HG02571 (cell line): ENCODE data around the gene RAB40B.
A peak's percentile ranks its signal among the peaks of the same experiment; 100 is the strongest.

Source experiments
- ATAC-seq: cut with Tn5 transposase; IDR thresholded peaks from one replicate; pipeline ENCODE4 v1.9.1; 2021; ENCODE audit warnings: mild to moderate bottlenecking, moderate library complexity; ENCODE audit not compliant: unreplicated experiment

Gene RAB40B

GRCh38 chr17:82716203-82717010 lies 17.9 kb upstream of the RAB40B start, which contains the start of gene FN3KRP:
Gene FN3KRP, plus strand, starts transcription at chr17:82716706. Its CDS starts 50 bp downstream, at chr17:82716756.
- ATAC-seq: peak; percentile 49

GRCh38 chr17:82713071-82713723 lies 14.7 kb upstream of the RAB40B start:
- no peak for ATAC-seq

- no peak for ATAC-seq
Observed at GRCh38 chr17:82710499-82711232, 12.2 kb upstream of the RAB40B start.

GRCh38 chr17:82709676-82710498 lies 11.4 kb upstream of the RAB40B start:
- ATAC-seq: no peak

- no peak for ATAC-seq
Observed at GRCh38 chr17:82709024-82709675, 10.7 kb upstream of the RAB40B start.

- no peak for ATAC-seq
Observed at GRCh38 chr17:82705756-82706155, 7.3 kb upstream of the RAB40B start.

GRCh38 chr17:82704886-82705285 lies 6.4 kb upstream of the RAB40B start:
- ATAC-seq: no peak

GRCh38 chr17:82703935-82704865 lies 5.7 kb upstream of the RAB40B start:
- no peak for ATAC-seq

- no peak for ATAC-seq
Observed at GRCh38 chr17:82703036-82703745, 4.7 kb upstream of the RAB40B start.

GRCh38 chr17:82702231-82702927 lies 3.9 kb upstream of the RAB40B start:
- ATAC-seq: no peak

GRCh38 chr17:82699551-82699950 lies 1.1 kb upstream of the RAB40B start:
- no peak for ATAC-seq

GRCh38 chr17:82698974-82699442 lies 510 bp upstream of the RAB40B start:
- no peak for ATAC-seq

- ATAC-seq: no peak
Observed at GRCh38 chr17:82697808-82698064, 762 bp downstream of the RAB40B start.

GRCh38 chr17:82696916-82697807 lies 1.3 kb downstream of the RAB40B start:
- no peak for ATAC-seq

- ATAC-seq: no peak
Observed at GRCh38 chr17:82696259-82696658, 2.2 kb downstream of the RAB40B start.

- ATAC-seq: no peak
Observed at GRCh38 chr17:82694647-82695046, 3.9 kb downstream of the RAB40B start.
